RWPE2 (cell line): ENCODE data around the gene P2RX6.

Experiments
- ATAC-seq: fragments of 200-7000 bp; cut with Tn5 transposase; 3 replicates; pipeline ENCODE4 v1.9.1; 2021; ENCODE audit warnings: low read depth
- DNase-seq: peaks from one replicate; pipeline ENCODE4 v3.0.0-alpha.2; 2020; ENCODE audit warnings: low spot score
- H3K27ac ChIP-seq: fragments of 450-650 bp; 2 replicates; pipeline ENCODE4 v1.5.1; 2017; ENCODE audit warnings: mild to moderate bottlenecking; ENCODE audit not compliant: poor library complexity, severe bottlenecking
- H3K27me3 ChIP-seq: fragments of 250-450 bp; sonication (Bioruptor Pico); 2 replicates; pipeline ENCODE4 v1.5.1; 2021; ENCODE audit warnings: mild to moderate bottlenecking, moderate library complexity; ENCODE audit not compliant: insufficient read depth, poor library complexity, severe bottlenecking
- H3K36me3 ChIP-seq: fragments of 250-450 bp; sonication (Bioruptor Pico); 2 replicates; pipeline ENCODE4 v1.5.1; 2020; ENCODE audit warnings: low read depth, mild to moderate bottlenecking, moderate library complexity
- H3K4me1 ChIP-seq: fragments of 250-450 bp; sonication (Bioruptor Pico); 2 replicates; pipeline ENCODE4 v1.5.1; 2021; ENCODE audit warnings: mild to moderate bottlenecking, moderate library complexity; ENCODE audit not compliant: insufficient read depth, poor library complexity, severe bottlenecking
- H3K4me3 ChIP-seq: fragments of 250-450 bp; sonication (Bioruptor Pico); 2 replicates; pipeline ENCODE4 v1.5.1; 2021; ENCODE audit warnings: mild to moderate bottlenecking, moderate library complexity; ENCODE audit not compliant: severe bottlenecking
- H3K9me3 ChIP-seq: fragments of 250-450 bp; sonication (Bioruptor Pico); 2 replicates; pipeline ENCODE4 v1.5.1; 2021; ENCODE audit warnings: mild to moderate bottlenecking, moderate library complexity; ENCODE audit not compliant: severe bottlenecking
- CTCF ChIP-seq: fragments of 450-650 bp; IDR thresholded peaks from one replicate; pipeline ENCODE4 v1.5.1; 2017; ENCODE audit warnings: mild to moderate bottlenecking, moderate library complexity; ENCODE audit not compliant: poor library complexity, severe bottlenecking

P2RX6 gene

GRCh38 chr22:21064917-21065864 lies 50.2 kb downstream of the P2RX6 start:
- ATAC-seq (no peak), DNase-seq (no peak)
- Histone ChIP-seq H3K4me3 (no peak overlapping the region), H3K27me3 (no peaks in the 10 kb centered on the region), H3K36me3 (no peaks in the 10 kb centered on the region), H3K4me1 (no peaks in the 10 kb centered on the region), H3K9me3 (no peaks in the 10 kb centered on the region), H3K27ac (no peak overlapping the region)
- TF ChIP-seq CTCF: no peak

- Histone ChIP-seq H3K4me1 (no peaks in the 10 kb centered on the region), H3K9me3 (no peaks in the 10 kb centered on the region), H3K27me3 (no peaks in the 10 kb centered on the region), H3K36me3 (no peaks in the 10 kb centered on the region), H3K27ac (no peak overlapping the region), H3K4me3 (no peak overlapping the region)
- no peak for ATAC-seq
- TF ChIP-seq CTCF: no peak
- no peak for DNase-seq
Observed at GRCh38 chr22:21067075-21067900, 52.3 kb downstream of the P2RX6 start.

GRCh38 chr22:21067901-21068680 lies 53.1 kb downstream of the P2RX6 start:
- TF ChIP-seq CTCF: no peak
- DNase-seq: no peak
- no peak overlapping the region for H3K4me3 ChIP-seq
- H3K27me3 ChIP-seq: no peaks in the 10 kb centered on the region
- no peaks in the 10 kb centered on the region for H3K9me3 ChIP-seq
- H3K36me3 ChIP-seq: no peaks in the 10 kb centered on the region
- no peak for ATAC-seq
- H3K4me1 ChIP-seq: no peaks in the 10 kb centered on the region
- no peak overlapping the region for H3K27ac ChIP-seq

- H3K4me3 ChIP-seq: no peak overlapping the region
- DNase-seq: no peak
- no peaks in the 10 kb centered on the region for H3K4me1 ChIP-seq
- ATAC-seq: no peak
- no peak for TF ChIP-seq CTCF
- no peaks in the 10 kb centered on the region for H3K36me3 ChIP-seq
- H3K27me3 ChIP-seq: no peaks in the 10 kb centered on the region
- H3K27ac ChIP-seq: no peak overlapping the region
- no peaks in the 10 kb centered on the region for H3K9me3 ChIP-seq
Observed at GRCh38 chr22:21068681-21069276, 53.8 kb downstream of the P2RX6 start.
